Prostate gland (tissue), 2 donors: ENCODE data around the gene KDM4C. TPM values are rescaled to one million over a fixed set of nuclear protein-coding genes. Genes with fewer than 3 reads are reported as not detected.

Source experiments
- DNase-seq: peaks from one replicate; pipeline ENCODE4 v3.0.0-alpha.2; 2019; ENCODE audit warnings: low spot score
- H3K27ac ChIP-seq, 2 donors: fragments of 200-600 bp; sonication (generic); 2 replicates each; pipeline ENCODE4 v1.5.1; 2017 to 2019
- H3K27me3 ChIP-seq: fragments of 200-600 bp; sonication (generic); replicated peaks from 2 replicates; pipeline ENCODE4 v1.5.1; 2019; ENCODE audit not compliant: insufficient read depth
- H3K36me3 ChIP-seq, 2 donors: fragments of 200-600 bp; sonication (generic); 1 replicate in 1 of 2; 2 replicates in 1 of 2; pipeline versions ENCODE4 v1.5.1 to v1.8.1; 2017 to 2019
- H3K4me1 ChIP-seq: fragments of 200-600 bp; sonication (generic); replicated peaks from 2 replicates; pipeline ENCODE4 v1.5.1; 2019
- H3K4me3 ChIP-seq, 2 donors: fragments of 200-600 bp; sonication (generic); 2 replicates each; pipeline ENCODE4 v1.5.1; 2017 to 2019
- H3K9me3 ChIP-seq: fragments of 200-600 bp; sonication (generic); 2 replicates; pipeline ENCODE4 v1.5.1; 2017
- CTCF ChIP-seq, 4 experiments: fragments of 200-600 bp in 2 of 4; fragments of 450-650 bp in 2 of 4; sonication (generic) in 2 of 4; IDR thresholded peaks; 1 replicate in 3 of 4; 2 replicates in 1 of 4; pipeline ENCODE4 v1.5.1; 2016 to 2019; ENCODE audit warnings: antibody characterized with exemption in 4 of 4, mild to moderate bottlenecking in 2 of 4, moderate library complexity in 2 of 4
- POLR2A ChIP-seq: fragments of 450-650 bp; IDR thresholded peaks from one replicate; pipeline ENCODE4 v1.6.1; 2016; ENCODE audit warnings: antibody characterized with exemption, mild to moderate bottlenecking
- POLR2AphosphoS5 ChIP-seq: sonication (generic); formaldehyde crosslinking; IDR thresholded peaks from one replicate; pipeline ENCODE4 v1.6.1; 2017; ENCODE audit warnings: antibody characterized with exemption
- WGBS: methylation state at CpG from one replicate; pipeline ENCODE4 v1.1.5; 2018; 5-methylcytosine and 5-hydroxymethylcytosine counted together
- intact Hi-C: fragments of 100-400 bp; cut with DNase I; formaldehyde crosslinking; loops from one replicate; pipeline ENCODE4 v1.14.2; 2022
- total RNA-seq, 2 donors: library from RNA; depleted of rRNA; stranded (reverse); fragments of >200 nt; gene quantifications; one replicate each; pipeline ENCODE4 v1.1.0, GENCODE V29; 2016

The KDM4C gene
- total RNA-seq, 2 donors from 2014 or later = 18.1 to 27.7 TPM

- H3K4me3 ChIP-seq = no peak overlapping the region
- H3K4me1 ChIP-seq = no peaks in the 10 kb centered on the region
- no peak for DNase-seq
- no peak for TF ChIP-seq CTCF (IDR thresholded peaks at IDR 0.05)
- no peak for TF ChIP-seq POLR2A
- no peak for TF ChIP-seq POLR2AphosphoS5
- no peaks in the 10 kb centered on the region for H3K9me3 ChIP-seq
- no peak overlapping the region for H3K27ac ChIP-seq
- H3K36me3 ChIP-seq = no peaks in the 10 kb centered on the region
- no peaks in the 10 kb centered on the region for H3K27me3 ChIP-seq
- intact Hi-C loops = no loop called here
- 79% methylated on average over 3 of the region's 3 CpGs for WGBS
Measured at GRCh38 chr9:7111413-7111812, 353.6 kb downstream of the KDM4C start.

- Histone ChIP-seq H3K36me3 (no peaks in the 10 kb centered on the region), H3K4me3 (no peak overlapping the region), H3K9me3 (no peaks in the 10 kb centered on the region), H3K4me1 (no peaks in the 10 kb centered on the region), H3K27me3 (no peaks in the 10 kb centered on the region), H3K27ac (no peak overlapping the region)
- DNase-seq = no peak
- TF ChIP-seq POLR2A (no peak), POLR2AphosphoS5 (no peak), CTCF (IDR thresholded peaks at IDR 0.05) (no peak)
- intact Hi-C loops = no loop called here
- 87% methylated on average over 1 of the region's 1 CpG for WGBS
Measured at GRCh38 chr9:7115606-7116005, 357.8 kb downstream of the KDM4C start.

GRCh38 chr9:7117676-7118561 lies 360.1 kb downstream of the KDM4C start:
- Histone ChIP-seq H3K27me3 (no peaks in the 10 kb centered on the region), H3K4me3 (no peak overlapping the region), H3K9me3 (no peaks in the 10 kb centered on the region), H3K4me1 (no peaks in the 10 kb centered on the region), H3K36me3 (no peaks in the 10 kb centered on the region), H3K27ac (no peak overlapping the region)
- intact Hi-C loops = no loop called here
- no peak for DNase-seq
- TF ChIP-seq POLR2AphosphoS5 (no peak), POLR2A (no peak), CTCF (IDR thresholded peaks at IDR 0.05) (no peak)
- WGBS = 75% methylated on average over 6 of the region's 6 CpGs

- H3K4me1 ChIP-seq = no peaks in the 10 kb centered on the region
- no peak for DNase-seq
- H3K27ac ChIP-seq = no peak overlapping the region
- H3K36me3 ChIP-seq = no peaks in the 10 kb centered on the region
- WGBS = 89% methylated on average over 6 of the region's 6 CpGs
- no peak overlapping the region for H3K4me3 ChIP-seq
- TF ChIP-seq POLR2A = no peak
- no peak for TF ChIP-seq POLR2AphosphoS5
- no peak for TF ChIP-seq CTCF (IDR thresholded peaks at IDR 0.05)
- H3K27me3 ChIP-seq = no peaks in the 10 kb centered on the region
- H3K9me3 ChIP-seq = no peaks in the 10 kb centered on the region
- intact Hi-C loops = no loop called here
Measured at GRCh38 chr9:7118633-7119032, 360.9 kb downstream of the KDM4C start.

- no peaks in the 10 kb centered on the region for H3K4me1 ChIP-seq
- no peaks in the 10 kb centered on the region for H3K36me3 ChIP-seq
- H3K27me3 ChIP-seq = no peaks in the 10 kb centered on the region
- no peak for TF ChIP-seq CTCF (IDR thresholded peaks at IDR 0.05)
- no peak for TF ChIP-seq POLR2AphosphoS5
- no peak for TF ChIP-seq POLR2A
- H3K9me3 ChIP-seq = no peaks in the 10 kb centered on the region
- no peak overlapping the region for H3K27ac ChIP-seq
- intact Hi-C loops = no loop called here
- no peak overlapping the region for H3K4me3 ChIP-seq
- DNase-seq = no peak
Measured at GRCh38 chr9:7119612-7120011, 361.8 kb downstream of the KDM4C start.
